HepG2 (cell line): ENCODE results near the gene FBXO7. TPM values are rescaled to one million over a fixed set of nuclear protein-coding genes. Genes with fewer than 3 reads are reported as not detected.
A peak's percentile ranks its signal among the peaks of the same experiment; 100 is the strongest.

Experiments
- FOXO1 ChIP-seq: sonication (generic); formaldehyde crosslinking; IDR thresholded peaks from 2 replicates; pipeline ENCODE4 v1.4.0; 2020; ENCODE audit warnings: missing genetic modification reagents
- IKZF1 ChIP-seq: fragments of 450-650 bp; IDR thresholded peaks from 2 replicates; pipeline ENCODE4 v1.7.1; 2016
- KAT2B ChIP-seq: fragments of 150-350 bp; IDR thresholded peaks from 2 replicates; pipeline ENCODE4 v1.6.1; 2014; ENCODE audit warnings: low read depth, low read length, borderline replicate concordance
- KLF13 ChIP-seq: sonication (generic); formaldehyde crosslinking; IDR thresholded peaks from 2 replicates; pipeline ENCODE4 v1.4.0; 2020; ENCODE audit warnings: mild to moderate bottlenecking, missing genetic modification reagents
- ONECUT2 ChIP-seq: sonication (generic); formaldehyde crosslinking; IDR thresholded peaks from 2 replicates; pipeline ENCODE4 v1.4.0; 2020; ENCODE audit warnings: missing genetic modification reagents
- SRY ChIP-seq: sonication (generic); formaldehyde crosslinking; IDR thresholded peaks from 2 replicates; pipeline ENCODE4 v1.8.0; 2022; ENCODE audit warnings: mild to moderate bottlenecking, missing genetic modification reagents
- ZNF225 ChIP-seq: sonication (generic); formaldehyde crosslinking; IDR thresholded peaks from 2 replicates; pipeline ENCODE4 v1.4.0; 2020; ENCODE audit warnings: mild to moderate bottlenecking, missing genetic modification reagents
- ZNF333 ChIP-seq: sonication (generic); formaldehyde crosslinking; IDR thresholded peaks from 2 replicates; pipeline ENCODE4 v1.4.0; 2020; ENCODE audit warnings: mild to moderate bottlenecking, missing genetic modification reagents, borderline replicate concordance
- ZNF407 ChIP-seq: sonication (generic); formaldehyde crosslinking; IDR thresholded peaks from one replicate; pipeline ENCODE4 v1.5.1; 2020; ENCODE audit warnings: mild to moderate bottlenecking, missing genetic modification reagents; ENCODE audit errors: not compliant biosample characterization
- ZNF503 ChIP-seq: sonication (generic); formaldehyde crosslinking; IDR thresholded peaks from 2 replicates; pipeline ENCODE4 v1.4.0; 2020; ENCODE audit warnings: missing genetic modification reagents
- ZNF609 ChIP-seq: sonication (generic); formaldehyde crosslinking; IDR thresholded peaks from 2 replicates; pipeline ENCODE4 v1.4.0; 2020; ENCODE audit warnings: mild to moderate bottlenecking, missing genetic modification reagents, borderline replicate concordance
- ZNF644 ChIP-seq: IDR thresholded peaks from 2 replicates; pipeline ENCODE4 v1.6.1; 2016; ENCODE audit warnings: low read depth
- ZNF720 ChIP-seq: sonication (generic); formaldehyde crosslinking; IDR thresholded peaks from 2 replicates; pipeline ENCODE4 v1.4.0; 2020; ENCODE audit warnings: missing genetic modification reagents
- ZNF782 ChIP-seq: sonication (generic); formaldehyde crosslinking; IDR thresholded peaks from 2 replicates; pipeline ENCODE4 v1.4.0; 2020; ENCODE audit warnings: missing genetic modification reagents, mild to moderate bottlenecking, borderline replicate concordance
- ZSCAN25 ChIP-seq: sonication (generic); formaldehyde crosslinking; IDR thresholded peaks from 2 replicates; pipeline ENCODE4 v1.8.0; 2022; ENCODE audit warnings: mild to moderate bottlenecking, missing genetic modification reagents
- polyA plus RNA-seq, 8 experiments: library from polyadenylated mRNA; depleted of rRNA in 3 of 8; stranded (reverse) in 7 of 8; unstranded in 1 of 8; fragments of >200 nt; fragmentation: Illumina TruSeq in 4 of 8; extraction: Trizol in 4 of 8; gene quantifications; 2 replicates each; pipeline versions ENCODE4 v1.2.1 to v1.2.3, GENCODE V29; 2011 to 2016; ENCODE audit warnings: low read depth in 4 of 8, missing spikeins in 1 of 8, mixed read lengths in 1 of 8; ENCODE audit not compliant: insufficient read depth in 1 of 8
- total RNA-seq, 5 experiments: library from RNA; depleted of rRNA; stranded (reverse); fragments of >200 nt; fragmentation: Illumina TruSeq; extraction: Trizol; gene quantifications; 2 replicates each; pipeline ENCODE4 v1.2.3, GENCODE V29; 2016; ENCODE audit warnings: low read depth in 1 of 5

The FBXO7 gene
- total and polyA plus RNA-seq, 2 of the 13 experiments (the other 11 are each of a cell fraction or from before 2014, with no cell fraction given): 105 to 172 TPM

- TF ChIP-seq ZNF609 (CRISPR knock-in tag): peak; percentile 86
- no peak for TF ChIP-seq ZNF333
- no peak for TF ChIP-seq KLF13 (CRISPR knock-in tag)
- no peak for TF ChIP-seq ZNF407
- TF ChIP-seq SRY (CRISPR knock-in tag): no peak; the same call in 1 of the 2 replicates
- no peak for TF ChIP-seq ZNF225
- TF ChIP-seq ZNF782 (CRISPR knock-in tag): no peak
- TF ChIP-seq KAT2B: peak; percentile 96
- peak; percentile 81 for TF ChIP-seq ZNF644
- TF ChIP-seq ZNF503 (CRISPR knock-in tag): peak; percentile 75
- TF ChIP-seq ZNF720: no peak
- TF ChIP-seq ONECUT2: peak; percentile 97
- TF ChIP-seq FOXO1 (CRISPR knock-in tag): peak; percentile 97
- TF ChIP-seq IKZF1: no peak
- peak; percentile 53; the same call in 1 of the 2 replicates for TF ChIP-seq ZSCAN25
These were observed 37.8 kb downstream of the FBXO7 start (continued) for GRCh38 chr22:32512267-32512982.
